ENCODE data around the gene MRPL30. TPM values are rescaled to one million over a fixed set of nuclear protein-coding genes. Genes with fewer than 3 reads are reported as not detected.
A peak's percentile ranks its signal among the peaks of the same experiment; 100 is the strongest.
"Not testable (repeated sequence)": the region's sequence is repeated elsewhere in the genome, so short reads cannot be mapped to it uniquely, and the experiment has no call there.

Gene MRPL30
- 38.6 TPM for polyA plus RNA-seq (2012; ENCODE audit: missing spikeins)

DNA sequence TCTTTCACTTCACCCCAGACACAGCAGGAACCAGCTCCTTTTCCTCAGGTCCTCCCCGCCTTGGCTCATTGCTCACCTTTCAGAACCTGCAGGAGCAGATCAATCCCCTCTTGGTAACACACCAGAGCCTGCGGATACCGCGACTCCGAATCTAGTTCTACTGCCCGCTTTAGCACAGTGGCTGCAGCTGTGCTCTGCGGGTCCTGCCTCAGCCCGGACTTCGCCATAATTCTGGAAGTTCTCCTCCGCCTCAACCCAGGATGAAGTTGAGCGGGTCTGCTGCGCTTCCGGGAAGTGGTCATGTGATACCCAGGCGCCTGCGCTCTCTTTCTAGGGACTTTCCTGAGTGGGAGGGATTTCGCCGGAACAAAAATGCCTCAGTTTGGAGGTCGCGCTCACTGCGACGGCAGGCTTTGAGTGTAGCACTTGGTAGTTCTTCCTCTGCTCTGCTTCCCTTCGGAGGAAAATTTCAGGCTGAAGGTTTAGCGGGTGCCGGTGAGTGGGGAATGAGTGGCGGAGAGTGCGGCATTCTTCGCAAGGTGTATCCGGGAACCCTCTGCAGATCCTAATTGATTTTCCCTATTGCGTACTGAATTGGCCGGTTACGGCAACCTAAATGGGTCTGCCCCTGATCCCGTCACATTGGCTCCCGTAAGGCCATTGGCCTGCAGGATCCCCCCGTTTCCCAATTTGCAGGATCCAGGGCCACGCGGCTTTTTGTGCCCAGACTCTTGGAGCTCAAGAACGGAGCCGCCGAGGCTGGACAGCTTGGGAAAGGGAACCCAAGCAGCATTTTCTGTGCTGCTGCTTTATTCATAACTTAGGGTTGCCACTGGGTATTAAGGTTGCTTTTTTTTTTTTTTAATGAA, at the start of gene MRPL30, which contains the start of gene MITD1:
Gene MRPL30 (plus strand): TSS at position 430 of the 869 bp plus-strand sequence. CDS start 5,020 bp downstream, outside the sequence.
Gene MITD1 (minus strand): TSS at position 304 of the 869 bp plus-strand sequence. CDS start 77 bp downstream, at position 227.
- peak; percentile 95 for TF ChIP-seq POLR2A (IDR thresholded peaks at IDR 0.05; ENCODE audit: low read depth, low read length)
- peak; percentile 94 for TF ChIP-seq POLR2AphosphoS5 (IDR thresholded peaks at IDR 0.05; ENCODE audit: low read depth, low read length)
- TF ChIP-seq TAF1 (IDR thresholded peaks at IDR 0.05; ENCODE audit: borderline replicate concordance, low read depth, low read length), result peak; percentile 97
- FAIRE-seq (peak; percentile 95), DNase-seq (ENCODE audit: insufficient read length) (peak; percentile 59)

- not testable (repeated sequence) for FAIRE-seq; DNase-seq (ENCODE audit: insufficient read length)
These were observed 45.9 kb upstream of the MRPL30 start for GRCh38 chr2:99135044-99135556.

- TF ChIP-seq POLR2A (IDR thresholded peaks at IDR 0.05; ENCODE audit: low read depth, low read length), result no peak
- TF ChIP-seq POLR2AphosphoS5 (IDR thresholded peaks at IDR 0.05; ENCODE audit: low read depth, low read length), result no peak
- no peak for TF ChIP-seq TAF1 (IDR thresholded peaks at IDR 0.05; ENCODE audit: borderline replicate concordance, low read depth, low read length)
- no peak for DNase-seq (ENCODE audit: insufficient read length)
- no peak for FAIRE-seq
These were observed 42.0 kb upstream of the MRPL30 start for GRCh38 chr2:99139003-99139402.

- TF ChIP-seq TAF1 (IDR thresholded peaks at IDR 0.05; ENCODE audit: borderline replicate concordance, low read depth, low read length) (no peak), POLR2AphosphoS5 (IDR thresholded peaks at IDR 0.05; ENCODE audit: low read depth, low read length) (no peak), POLR2A (IDR thresholded peaks at IDR 0.05; ENCODE audit: low read depth, low read length) (no peak)
- FAIRE-seq (no peak), DNase-seq (ENCODE audit: insufficient read length) (no peak)
These were observed 40.7 kb upstream of the MRPL30 start for GRCh38 chr2:99140056-99140859.

- DNase-seq (ENCODE audit: insufficient read length) (no peak), FAIRE-seq (no peak)
- TF ChIP-seq POLR2A (IDR thresholded peaks at IDR 0.05; ENCODE audit: low read depth, low read length) (no peak), POLR2AphosphoS5 (IDR thresholded peaks at IDR 0.05; ENCODE audit: low read depth, low read length) (0 out of 2 replicates have a peak, but pooled peaks have one; percentile 71)
These were observed 40.2 kb upstream of the MRPL30 start for GRCh38 chr2:99140860-99141109.

DNA sequence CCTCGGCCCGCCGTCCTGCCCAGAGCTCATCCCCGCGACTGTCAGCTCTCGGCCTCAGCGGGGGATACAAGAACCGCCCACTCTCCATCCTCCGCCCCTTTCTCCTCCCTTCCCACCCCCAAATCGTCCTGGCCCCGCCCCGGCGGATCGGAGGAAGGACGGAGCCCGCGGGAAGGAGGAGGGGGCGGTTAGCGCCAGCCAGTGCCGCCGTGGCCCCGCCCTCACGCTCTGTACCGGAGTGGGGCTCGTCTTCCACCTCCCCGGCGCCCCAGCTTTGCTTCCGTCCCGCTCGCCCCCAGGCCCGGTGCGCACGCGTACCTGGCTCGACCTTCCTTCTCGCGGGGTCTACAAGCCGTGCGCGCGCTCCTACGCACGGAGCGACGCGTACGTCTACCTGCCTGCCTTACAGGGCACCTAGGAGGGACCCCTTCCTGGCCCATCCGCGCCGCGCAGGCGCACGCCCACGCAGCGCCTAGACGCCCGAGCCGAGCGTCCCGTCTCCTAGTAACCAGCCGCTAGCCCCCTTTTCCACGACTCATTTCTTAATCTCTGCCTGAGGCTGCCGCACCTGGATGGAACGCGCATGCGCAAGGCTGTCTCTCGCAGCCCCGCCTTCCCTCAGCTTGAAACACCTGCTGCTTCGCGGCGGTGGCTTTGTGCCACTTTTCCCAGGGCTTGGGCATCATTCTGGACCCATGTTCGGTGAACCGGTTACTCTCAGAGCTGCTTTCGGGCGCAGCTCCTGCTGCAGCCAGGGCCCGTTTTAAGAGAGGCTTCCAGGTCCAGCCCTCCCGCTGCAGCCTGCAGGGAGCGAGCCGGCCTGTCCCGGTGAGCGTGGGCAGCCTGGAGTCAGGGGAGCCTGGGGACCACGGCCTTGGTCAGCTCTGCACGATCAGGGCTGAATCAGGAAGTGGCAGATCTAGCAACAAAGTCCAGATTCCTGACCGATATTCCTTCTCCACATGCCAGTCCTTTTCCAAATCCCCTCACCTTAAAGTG, 39.6 kb upstream of the MRPL30 start, which contains the start of gene C2orf15:
Gene C2orf15 (plus strand): TSS at position 598 of the 999 bp plus-strand sequence. CDS start 8,852 bp downstream, outside the sequence.
- peak; percentile 93 for FAIRE-seq
- peak; percentile 71 for DNase-seq (ENCODE audit: insufficient read length)

DNA sequence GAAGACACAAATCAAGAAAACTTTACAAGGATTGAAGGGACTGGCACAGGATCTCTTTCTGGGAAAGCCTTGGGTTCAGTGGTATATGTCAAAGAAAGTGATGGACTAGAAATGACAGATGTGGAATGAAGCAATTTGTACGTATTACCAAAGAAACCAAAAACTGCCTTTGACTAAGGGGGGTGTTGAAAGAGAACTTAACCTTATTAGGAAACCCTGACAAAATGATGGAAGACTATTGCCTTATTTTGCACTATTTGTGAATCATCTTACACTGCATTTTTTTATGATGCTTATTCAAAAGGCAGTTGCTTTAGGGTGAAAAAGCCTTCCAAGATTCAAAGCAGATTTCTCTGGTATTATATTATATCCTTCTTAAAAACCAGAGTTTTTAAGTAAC, 30.3 kb upstream of the MRPL30 start:
- DNase-seq (ENCODE audit: insufficient read length) (no peak), FAIRE-seq (no peak)
- TF ChIP-seq POLR2AphosphoS5 (IDR thresholded peaks at IDR 0.05; ENCODE audit: low read depth, low read length) (no peak), TAF1 (IDR thresholded peaks at IDR 0.05; ENCODE audit: borderline replicate concordance, low read depth, low read length) (no peak)

More for the DNA sequence above, 39.6 kb upstream of the MRPL30 start, which contains the start of gene C2orf15:
- TF ChIP-seq POLR2A (IDR thresholded peaks at IDR 0.05; ENCODE audit: low read depth, low read length) (peak; percentile 80; the same call in 1 of the 2 replicates), POLR2AphosphoS5 (IDR thresholded peaks at IDR 0.05; ENCODE audit: low read depth, low read length) (no peak; the same call in 1 of the 2 replicates), TAF1 (IDR thresholded peaks at IDR 0.05; ENCODE audit: borderline replicate concordance, low read depth, low read length) (0 out of 2 replicates have a peak, but pooled peaks have one; percentile 49)

- DNase-seq (ENCODE audit: insufficient read length) (no peak), FAIRE-seq (no peak)
- TF ChIP-seq POLR2A (IDR thresholded peaks at IDR 0.05; ENCODE audit: low read depth, low read length), result no peak
- no peak for TF ChIP-seq POLR2AphosphoS5 (IDR thresholded peaks at IDR 0.05; ENCODE audit: low read depth, low read length)
- no peak for TF ChIP-seq TAF1 (IDR thresholded peaks at IDR 0.05; ENCODE audit: borderline replicate concordance, low read depth, low read length)
These were observed 28.6 kb upstream of the MRPL30 start for GRCh38 chr2:99152199-99152895.

GRCh38 chr2:99153921-99154604, 26.9 kb upstream of the MRPL30 start:
- no peak for TF ChIP-seq POLR2A (IDR thresholded peaks at IDR 0.05; ENCODE audit: low read depth, low read length)
- TF ChIP-seq POLR2AphosphoS5 (IDR thresholded peaks at IDR 0.05; ENCODE audit: low read depth, low read length), result no peak
- no peak for TF ChIP-seq TAF1 (IDR thresholded peaks at IDR 0.05; ENCODE audit: borderline replicate concordance, low read depth, low read length)
- no peak for DNase-seq (ENCODE audit: insufficient read length)
- FAIRE-seq, result peak; percentile 67
